SHP77 (cell line): ENCODE measurements around the gene OR4F29.
"Not testable (repeated sequence)": the region's sequence is repeated elsewhere in the genome, so short reads cannot be mapped to it uniquely, and the experiment has no call there.

Experiments
- DNase-seq, 2 experiments: peaks; one replicate each; lab custom pipeline; 2025; lab: John Stamatoyannopoulos, UW

The OR4F29 gene

GRCh38 chr1:451578-451977 is at the start of gene OR4F29:
Gene OR4F29, minus strand, starts transcription at chr1:451678. Its CDS starts 0 bp downstream, at chr1:451678.
- not testable (repeated sequence) for DNase-seq
